HepG2 (cell line): ENCODE measurements around the gene CYP2U1. TPM values are rescaled to one million over a fixed set of nuclear protein-coding genes. Genes with fewer than 3 reads are reported as not detected.

Experiments
- HOXA9 ChIP-seq: sonication (generic); formaldehyde crosslinking; IDR thresholded peaks from 2 replicates; pipeline ENCODE4 v1.8.1; 2022; ENCODE audit warnings: missing genetic modification reagents, mild to moderate bottlenecking, moderate library complexity, borderline replicate concordance
- IKZF1 ChIP-seq: fragments of 450-650 bp; IDR thresholded peaks from 2 replicates; pipeline ENCODE4 v1.7.1; 2016
- KDM5A ChIP-seq: fragments of 200-600 bp; sonication (generic); IDR thresholded peaks from 2 replicates; pipeline ENCODE4 v1.7.0; 2018; ENCODE audit warnings: antibody characterized with exemption, mild to moderate bottlenecking, low read length, borderline replicate concordance
- MAFK ChIP-seq, 2 experiments: IDR thresholded peaks in 1 of 2; conservative IDR thresholded peaks in 1 of 2; 2 replicates each; pipeline ENCODE4 v1.6.1; 2011; ENCODE audit warnings: improper control_type of control experiment in 2 of 2, low read length in 2 of 2
- MED1 ChIP-seq: sonication (generic); formaldehyde crosslinking; IDR thresholded peaks from 2 replicates; pipeline ENCODE4 v1.4.0; 2020; ENCODE audit warnings: missing genetic modification reagents
- MYC ChIP-seq: sonication (generic); formaldehyde crosslinking; IDR thresholded peaks from 2 replicates; pipeline ENCODE4 v1.9.0; 2021; ENCODE audit warnings: missing genetic modification reagents, borderline replicate concordance
- PCBP1 ChIP-seq: fragments of 200-400 bp; formaldehyde crosslinking; IDR thresholded peaks from 2 replicates; pipeline ENCODE4 v1.6.1; 2017; ENCODE audit warnings: mild to moderate bottlenecking, low read depth, low read length, borderline replicate concordance
- RFXAP ChIP-seq: sonication (generic); formaldehyde crosslinking; IDR thresholded peaks from 2 replicates; pipeline ENCODE4 v1.4.0; 2020; ENCODE audit warnings: missing genetic modification reagents, borderline replicate concordance
- SPEN ChIP-seq: sonication (generic); formaldehyde crosslinking; IDR thresholded peaks from 2 replicates; pipeline ENCODE4 v1.5.1; 2020; ENCODE audit warnings: low read depth, mild to moderate bottlenecking, missing genetic modification reagents
- SUZ12 ChIP-seq: fragments of 150-350 bp; IDR thresholded peaks from 2 replicates; pipeline ENCODE4 v1.6.1; 2014; ENCODE audit warnings: low read depth, low read length
- TSC22D2 ChIP-seq: sonication (generic); formaldehyde crosslinking; IDR thresholded peaks from 2 replicates; pipeline ENCODE4 v1.5.1; 2020; ENCODE audit warnings: missing genetic modification reagents, mild to moderate bottlenecking, borderline replicate concordance
- ZC3H13 ChIP-seq: sonication (generic); formaldehyde crosslinking; IDR thresholded peaks from 2 replicates; pipeline ENCODE4 v1.8.1; 2023; ENCODE audit warnings: mild to moderate bottlenecking, missing genetic modification reagents, moderate library complexity
- ZNF12 ChIP-seq: sonication (generic); formaldehyde crosslinking; IDR thresholded peaks from 2 replicates; pipeline ENCODE4 v1.5.0; 2020; ENCODE audit warnings: missing genetic modification reagents
- ZNF484 ChIP-seq: sonication (generic); formaldehyde crosslinking; IDR thresholded peaks from 2 replicates; pipeline ENCODE4 v1.5.1; 2020; ENCODE audit warnings: mild to moderate bottlenecking, low read depth, missing genetic modification reagents, borderline replicate concordance
- ZNF670 ChIP-seq: sonication (generic); formaldehyde crosslinking; IDR thresholded peaks from 2 replicates; pipeline ENCODE4 v1.8.0; 2022; ENCODE audit warnings: mild to moderate bottlenecking, missing genetic modification reagents, borderline replicate concordance
- ZSCAN29 ChIP-seq: sonication (generic); formaldehyde crosslinking; conservative IDR thresholded peaks from 2 replicates; pipeline ENCODE4 v1.4.0; 2020; ENCODE audit warnings: mild to moderate bottlenecking, missing genetic modification reagents
- polyA plus RNA-seq, 8 experiments: library from polyadenylated mRNA; depleted of rRNA in 3 of 8; stranded (reverse) in 7 of 8; unstranded in 1 of 8; fragments of >200 nt; fragmentation: Illumina TruSeq in 4 of 8; extraction: Trizol in 4 of 8; gene quantifications; 2 replicates each; pipeline versions ENCODE4 v1.2.1 to v1.2.3, GENCODE V29; 2011 to 2016; ENCODE audit warnings: low read depth in 4 of 8, missing spikeins in 1 of 8, mixed read lengths in 1 of 8; ENCODE audit not compliant: insufficient read depth in 1 of 8
- total RNA-seq, 5 experiments: library from RNA; depleted of rRNA; stranded (reverse); fragments of >200 nt; fragmentation: Illumina TruSeq; extraction: Trizol; gene quantifications; 2 replicates each; pipeline ENCODE4 v1.2.3, GENCODE V29; 2016; ENCODE audit warnings: low read depth in 1 of 5
- TF ChIP-seq, protein P1 (sequence below): sonication (generic); formaldehyde crosslinking; IDR thresholded peaks from 2 replicates; pipeline ENCODE4 v1.5.0; 2020; ENCODE audit warnings: mild to moderate bottlenecking, missing genetic modification reagents, moderate library complexity
- TF ChIP-seq, protein P2 (sequence below): sonication (generic); formaldehyde crosslinking; IDR thresholded peaks from 2 replicates; pipeline ENCODE4 v1.8.1; 2023; ENCODE audit warnings: missing genetic modification reagents, mild to moderate bottlenecking, borderline replicate concordance
- TF ChIP-seq, protein P3 (sequence below): sonication (generic); formaldehyde crosslinking; IDR thresholded peaks from 2 replicates; pipeline ENCODE4 v1.5.0; 2020; ENCODE audit warnings: missing genetic modification reagents
- TF ChIP-seq, protein P4 (sequence below): sonication (generic); formaldehyde crosslinking; IDR thresholded peaks from 2 replicates; pipeline ENCODE4 v1.4.0; 2020; ENCODE audit warnings: missing genetic modification reagents
- TF ChIP-seq, protein P5 (sequence below), 2 experiments: sonication (generic) in 1 of 2; formaldehyde crosslinking in 1 of 2; IDR thresholded peaks; 2 replicates each; pipeline versions ENCODE4 v1.4.0 to v1.6.1; 2018 to 2020; ENCODE audit warnings: missing genetic modification reagents in 2 of 2, borderline replicate concordance in 1 of 2, low read depth in 1 of 2, mild to moderate bottlenecking in 1 of 2, missing biosample characterization in 1 of 2
- TF ChIP-seq, protein P6 (sequence below): sonication (generic); formaldehyde crosslinking; IDR thresholded peaks from 2 replicates; pipeline ENCODE4 v1.5.1; 2020; ENCODE audit warnings: missing genetic modification reagents, mild to moderate bottlenecking, borderline replicate concordance

The CYP2U1 gene
- total and polyA plus RNA-seq, 2 of the 13 experiments (the other 11 are each of a cell fraction or from before 2014, with no cell fraction given), result 1.4 to 3.4 TPM

DNA sequence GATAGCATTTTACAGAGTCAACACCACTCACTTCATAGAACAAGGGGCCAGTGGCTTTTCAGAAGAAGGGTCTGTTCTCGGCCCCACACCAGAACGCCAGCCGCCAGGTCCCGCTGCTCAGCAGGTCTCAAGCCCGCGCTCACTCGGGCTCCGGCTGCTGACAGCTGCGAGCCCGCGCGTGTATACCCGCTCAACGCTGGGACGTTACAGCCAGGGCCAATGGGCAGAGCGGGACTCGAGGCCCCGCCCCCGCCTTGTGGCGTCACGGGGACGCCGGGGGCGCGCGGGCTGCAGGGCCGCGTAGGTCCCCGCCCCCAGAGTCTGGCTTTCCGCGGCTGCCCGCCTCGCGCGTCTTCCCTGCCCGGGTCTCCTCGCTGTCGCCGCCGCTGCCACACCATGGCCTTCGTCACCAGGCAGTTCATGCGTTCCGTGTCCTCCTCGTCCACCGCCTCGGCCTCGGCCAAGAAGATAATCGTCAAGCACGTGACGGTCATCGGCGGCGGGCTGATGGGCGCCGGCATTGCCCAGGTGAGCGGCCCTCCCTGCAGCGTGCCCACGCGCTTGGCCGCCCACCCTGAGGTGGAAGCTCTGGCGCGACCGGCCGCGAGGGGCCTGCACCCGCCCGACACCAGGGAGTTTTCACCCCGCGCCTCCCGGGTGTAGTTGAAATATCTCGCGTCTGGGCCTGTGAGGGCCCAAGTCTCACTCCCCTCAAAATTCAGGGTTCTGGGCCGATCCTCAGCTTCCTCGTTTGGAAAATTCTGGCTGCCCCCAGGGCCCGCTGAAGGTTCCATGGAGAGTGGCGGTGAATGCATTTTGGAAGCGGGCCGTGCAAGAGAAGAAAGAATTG, 58.4 kb downstream of the CYP2U1 start, which contains the start of gene HADH (continued):
- TF ChIP-seq, protein P1, sequence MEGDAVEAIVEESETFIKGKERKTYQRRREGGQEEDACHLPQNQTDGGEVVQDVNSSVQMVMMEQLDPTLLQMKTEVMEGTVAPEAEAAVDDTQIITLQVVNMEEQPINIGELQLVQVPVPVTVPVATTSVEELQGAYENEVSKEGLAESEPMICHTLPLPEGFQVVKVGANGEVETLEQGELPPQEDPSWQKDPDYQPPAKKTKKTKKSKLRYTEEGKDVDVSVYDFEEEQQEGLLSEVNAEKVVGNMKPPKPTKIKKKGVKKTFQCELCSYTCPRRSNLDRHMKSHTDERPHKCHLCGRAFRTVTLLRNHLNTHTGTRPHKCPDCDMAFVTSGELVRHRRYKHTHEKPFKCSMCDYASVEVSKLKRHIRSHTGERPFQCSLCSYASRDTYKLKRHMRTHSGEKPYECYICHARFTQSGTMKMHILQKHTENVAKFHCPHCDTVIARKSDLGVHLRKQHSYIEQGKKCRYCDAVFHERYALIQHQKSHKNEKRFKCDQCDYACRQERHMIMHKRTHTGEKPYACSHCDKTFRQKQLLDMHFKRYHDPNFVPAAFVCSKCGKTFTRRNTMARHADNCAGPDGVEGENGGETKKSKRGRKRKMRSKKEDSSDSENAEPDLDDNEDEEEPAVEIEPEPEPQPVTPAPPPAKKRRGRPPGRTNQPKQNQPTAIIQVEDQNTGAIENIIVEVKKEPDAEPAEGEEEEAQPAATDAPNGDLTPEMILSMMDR (CRISPR knock-in tag), result 0 out of 2 replicates have a peak, but pooled peaks have one; percentile 8
- no peak for TF ChIP-seq ZNF12 (CRISPR knock-in tag)
- no peak for TF ChIP-seq ZSCAN29 (CRISPR knock-in tag)
- peak; percentile 95 for TF ChIP-seq ZC3H13 (CRISPR knock-in tag)
- TF ChIP-seq ZNF670 (CRISPR knock-in tag), result no peak
- TF ChIP-seq SUZ12, result no peak
- no peak for TF ChIP-seq TSC22D2 (CRISPR knock-in tag)
- TF ChIP-seq MED1 (CRISPR knock-in tag), result peak; percentile 48
- TF ChIP-seq, protein P2, sequence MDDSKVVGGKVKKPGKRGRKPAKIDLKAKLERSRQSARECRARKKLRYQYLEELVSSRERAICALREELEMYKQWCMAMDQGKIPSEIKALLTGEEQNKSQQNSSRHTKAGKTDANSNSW (CRISPR knock-in tag), result 0 out of 2 replicates have a peak, but pooled peaks have one; percentile 49
- TF ChIP-seq, protein P3, sequence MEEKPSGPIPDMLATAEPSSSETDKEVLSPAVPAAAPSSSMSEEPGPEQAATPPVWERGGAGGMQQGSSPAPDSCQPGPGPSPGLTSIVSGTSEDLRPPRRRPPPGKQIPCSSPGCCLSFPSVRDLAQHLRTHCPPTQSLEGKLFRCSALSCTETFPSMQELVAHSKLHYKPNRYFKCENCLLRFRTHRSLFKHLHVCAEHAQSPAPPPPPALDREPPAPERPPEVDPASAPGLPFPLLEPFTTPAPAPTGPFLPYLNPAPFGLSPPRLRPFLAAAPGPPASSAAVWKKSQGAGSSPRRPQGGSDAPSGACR, result peak; percentile 70; the same call in 1 of the 2 replicates
- peak; percentile 93 for TF ChIP-seq HOXA9 (CRISPR knock-in tag)
- peak; percentile 69 for TF ChIP-seq SPEN (CRISPR knock-in tag)
- TF ChIP-seq, protein P4, sequence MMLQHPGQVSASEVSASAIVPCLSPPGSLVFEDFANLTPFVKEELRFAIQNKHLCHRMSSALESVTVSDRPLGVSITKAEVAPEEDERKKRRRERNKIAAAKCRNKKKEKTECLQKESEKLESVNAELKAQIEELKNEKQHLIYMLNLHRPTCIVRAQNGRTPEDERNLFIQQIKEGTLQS (CRISPR knock-in tag), result no peak; the same call in 1 of the 2 replicates
- no peak for TF ChIP-seq RFXAP
- TF ChIP-seq, protein P5, sequence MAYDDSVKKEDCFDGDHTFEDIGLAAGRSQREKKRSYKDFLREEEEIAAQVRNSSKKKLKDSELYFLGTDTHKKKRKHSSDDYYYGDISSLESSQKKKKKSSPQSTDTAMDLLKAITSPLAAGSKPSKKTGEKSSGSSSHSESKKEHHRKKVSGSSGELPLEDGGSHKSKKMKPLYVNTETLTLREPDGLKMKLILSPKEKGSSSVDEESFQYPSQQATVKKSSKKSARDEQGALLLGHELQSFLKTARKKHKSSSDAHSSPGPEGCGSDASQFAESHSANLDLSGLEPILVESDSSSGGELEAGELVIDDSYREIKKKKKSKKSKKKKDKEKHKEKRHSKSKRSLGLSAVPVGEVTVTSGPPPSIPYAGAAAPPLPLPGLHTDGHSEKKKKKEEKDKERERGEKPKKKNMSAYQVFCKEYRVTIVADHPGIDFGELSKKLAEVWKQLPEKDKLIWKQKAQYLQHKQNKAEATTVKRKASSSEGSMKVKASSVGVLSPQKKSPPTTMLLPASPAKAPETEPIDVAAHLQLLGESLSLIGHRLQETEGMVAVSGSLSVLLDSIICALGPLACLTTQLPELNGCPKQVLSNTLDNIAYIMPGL (CRISPR knock-in tag; IDR thresholded peaks at IDR 0.05; ENCODE audit: borderline replicate concordance in 1 of 2, low read depth in 1 of 2), result peak; percentile 61 to 74; a peak in 3 of 4 replicates
- no peak for TF ChIP-seq ZNF484 (CRISPR knock-in tag)
- 0 out of 2 replicates have a peak, but pooled peaks have one; percentile 36 for TF ChIP-seq KDM5A
- peak; percentile 89 for TF ChIP-seq MYC (CRISPR knock-in tag)
- TF ChIP-seq IKZF1, result no peak
- TF ChIP-seq, protein P6, sequence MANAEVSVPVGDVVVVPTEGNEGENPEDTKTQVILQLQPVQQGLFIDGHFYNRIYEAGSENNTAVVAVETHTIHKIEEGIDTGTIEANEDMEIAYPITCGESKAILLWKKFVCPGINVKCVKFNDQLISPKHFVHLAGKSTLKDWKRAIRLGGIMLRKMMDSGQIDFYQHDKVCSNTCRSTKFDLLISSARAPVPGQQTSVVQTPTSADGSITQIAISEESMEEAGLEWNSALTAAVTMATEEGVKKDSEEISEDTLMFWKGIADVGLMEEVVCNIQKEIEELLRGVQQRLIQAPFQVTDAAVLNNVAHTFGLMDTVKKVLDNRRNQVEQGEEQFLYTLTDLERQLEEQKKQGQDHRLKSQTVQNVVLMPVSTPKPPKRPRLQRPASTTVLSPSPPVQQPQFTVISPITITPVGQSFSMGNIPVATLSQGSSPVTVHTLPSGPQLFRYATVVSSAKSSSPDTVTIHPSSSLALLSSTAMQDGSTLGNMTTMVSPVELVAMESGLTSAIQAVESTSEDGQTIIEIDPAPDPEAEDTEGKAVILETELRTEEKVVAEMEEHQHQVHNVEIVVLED (CRISPR knock-in tag), result peak; percentile 93
- TF ChIP-seq MAFK (conservative IDR thresholded peaks at IDR 0.05 in 1 of 2, IDR thresholded peaks at IDR 0.05 in 1 of 2; ENCODE audit: low read length in 2 of 2), result no peak
- no peak for TF ChIP-seq PCBP1
